Fibroblast of peridontal ligament (primary cell): Measurements from ENCODE around the gene SORT1.
"Not testable (repeated sequence)": the region's sequence is repeated elsewhere in the genome, so short reads cannot be mapped to it uniquely, and the experiment has no call there.

Source experiments
- DNase-seq: peaks from one replicate; pipeline ENCODE4 v3.0.0-alpha.2; 2010; ENCODE audit errors: extremely low read depth

SORT1 gene

DNA sequence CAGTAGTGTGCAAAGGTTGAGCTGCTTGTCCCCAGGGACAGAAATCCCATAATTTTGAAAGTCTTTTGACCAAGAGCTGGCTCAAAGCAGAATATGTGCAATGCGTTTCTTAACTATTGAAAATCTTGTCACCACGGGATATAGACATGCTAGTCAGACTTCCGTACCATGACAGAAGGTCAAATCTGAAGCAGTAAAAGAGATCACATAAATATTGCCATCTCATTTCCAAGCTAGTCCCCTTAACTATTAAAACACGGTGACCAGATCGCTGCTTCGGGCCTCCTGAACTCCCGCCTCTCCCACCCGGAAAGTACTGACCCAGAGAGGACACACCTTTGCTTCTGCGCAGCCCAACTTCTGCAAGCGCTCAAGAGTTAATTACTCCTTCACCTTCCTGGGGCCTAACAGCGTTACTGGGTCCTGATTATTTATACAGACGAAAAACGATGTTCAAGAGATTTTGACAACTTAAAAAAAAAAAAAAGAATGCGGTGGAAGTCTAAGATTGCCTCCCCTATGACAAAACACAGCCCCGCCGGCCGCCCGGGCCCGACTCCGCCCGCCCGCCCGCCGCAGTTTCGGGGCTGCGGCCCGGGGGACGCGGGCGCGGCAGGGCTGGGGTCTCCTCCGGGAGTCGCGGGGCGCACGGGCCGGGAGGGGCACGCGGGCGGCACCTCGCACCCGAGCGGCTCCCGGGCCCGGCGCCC is 692 bp downstream of the SORT1 start:
- no peak for DNase-seq

DNA sequence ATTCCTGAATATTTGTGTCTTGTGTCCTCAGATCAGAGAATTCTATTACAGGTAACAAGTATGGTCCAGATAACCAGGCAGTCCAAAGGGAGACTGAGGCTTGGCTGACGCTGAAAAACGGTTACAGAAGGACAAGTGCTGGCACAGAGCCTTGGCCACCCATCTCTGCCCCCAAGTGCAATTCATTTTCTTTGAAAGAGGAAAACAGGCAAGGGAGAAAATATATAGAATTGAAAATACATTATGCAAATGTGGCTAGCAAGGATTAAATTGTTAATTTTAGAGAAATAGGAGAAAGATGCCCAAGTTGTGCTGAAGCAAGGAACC is 1.2 kb downstream of the SORT1 start:
- no peak for DNase-seq

DNA sequence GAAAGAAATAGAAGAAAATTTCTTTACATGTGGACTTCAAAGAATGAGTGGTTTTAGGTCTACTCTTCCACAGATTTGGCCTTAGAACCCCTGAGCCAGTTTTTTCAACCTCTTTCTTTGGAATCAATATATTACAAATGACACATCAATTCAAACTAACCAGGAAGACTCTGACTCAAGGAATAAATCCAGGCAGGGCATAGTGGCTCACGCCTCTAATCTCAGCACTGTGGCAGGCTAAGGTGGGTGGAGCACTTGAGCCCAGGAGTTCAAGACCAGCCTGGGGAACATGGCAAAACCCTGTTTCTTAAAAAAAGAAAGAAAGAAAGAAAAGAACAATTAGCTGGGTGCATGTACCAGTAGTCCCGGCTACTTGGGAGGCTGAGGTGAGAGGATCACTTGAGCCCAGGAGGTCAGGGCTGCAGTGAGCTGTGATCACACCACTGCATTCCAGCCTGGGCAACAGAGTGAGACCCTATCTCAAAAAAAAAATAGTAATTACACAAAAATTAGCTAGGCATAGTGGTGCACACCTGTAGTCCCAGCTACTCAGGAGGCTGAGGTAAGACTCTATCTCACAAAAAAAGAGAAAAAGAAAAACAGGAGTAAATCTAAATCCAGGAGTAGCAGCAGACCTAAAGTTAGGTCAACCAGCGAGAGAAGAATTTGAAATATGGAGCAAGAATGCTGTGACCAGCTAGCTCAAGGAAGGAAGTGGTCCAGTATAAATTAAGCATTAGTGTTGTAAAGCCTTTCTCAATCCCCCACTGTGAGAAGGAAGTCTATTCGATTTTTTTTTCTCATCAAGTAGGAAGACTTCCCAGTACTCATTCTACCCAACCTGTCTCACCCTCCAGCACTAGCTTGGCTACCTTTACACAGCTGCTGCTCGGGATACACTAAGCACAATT is 1.9 kb downstream of the SORT1 start:
- DNase-seq: peak; percentile 46

DNA sequence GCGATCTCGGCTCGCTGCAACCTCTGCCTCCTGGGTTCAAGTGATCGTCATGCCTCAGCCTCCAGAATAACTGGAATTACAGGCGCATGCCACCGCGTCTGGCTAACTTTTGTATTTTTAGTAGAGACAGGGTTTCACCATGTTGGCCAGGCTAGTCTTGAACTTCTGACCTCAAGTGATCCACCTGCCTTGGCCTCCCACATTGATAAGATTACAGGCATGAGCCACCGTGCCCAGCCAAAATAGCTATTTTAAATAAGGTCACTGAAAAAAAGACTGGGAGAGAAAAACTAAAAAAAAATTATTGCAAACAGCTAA is 2.5 kb downstream of the SORT1 start:
- not testable (repeated sequence) for DNase-seq

DNA sequence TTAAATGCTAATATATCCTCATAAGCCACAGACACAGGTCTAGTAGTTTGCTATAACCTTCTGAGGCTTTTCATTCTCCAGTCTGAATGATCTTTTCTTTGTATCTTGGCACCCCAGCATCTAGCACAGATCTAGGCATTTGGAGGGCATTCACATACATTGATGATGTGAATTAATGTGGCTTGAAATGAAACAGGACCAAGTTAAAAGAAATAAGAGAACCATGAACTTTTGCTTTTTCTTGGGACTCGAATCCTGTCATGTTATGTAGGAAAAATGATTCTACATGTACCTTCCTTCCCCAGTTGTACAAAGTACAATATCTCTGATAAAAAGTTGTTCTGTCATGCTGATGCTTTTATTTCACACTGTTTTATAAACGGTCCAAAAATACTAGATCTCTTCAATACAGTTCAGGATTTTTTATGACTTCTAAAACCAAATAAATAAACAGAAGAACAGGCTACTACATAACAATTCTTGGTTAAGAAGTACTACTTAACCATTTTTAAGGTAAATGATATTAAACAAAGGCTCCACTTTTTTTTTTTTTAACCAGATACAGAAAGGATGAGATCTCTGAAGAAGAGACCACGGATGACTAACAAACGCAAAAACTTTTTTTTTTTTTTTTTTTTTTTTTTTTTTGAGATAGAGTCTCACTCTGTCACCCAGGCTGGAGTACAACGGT is 3.0 kb downstream of the SORT1 start:
- no peak for DNase-seq

DNA sequence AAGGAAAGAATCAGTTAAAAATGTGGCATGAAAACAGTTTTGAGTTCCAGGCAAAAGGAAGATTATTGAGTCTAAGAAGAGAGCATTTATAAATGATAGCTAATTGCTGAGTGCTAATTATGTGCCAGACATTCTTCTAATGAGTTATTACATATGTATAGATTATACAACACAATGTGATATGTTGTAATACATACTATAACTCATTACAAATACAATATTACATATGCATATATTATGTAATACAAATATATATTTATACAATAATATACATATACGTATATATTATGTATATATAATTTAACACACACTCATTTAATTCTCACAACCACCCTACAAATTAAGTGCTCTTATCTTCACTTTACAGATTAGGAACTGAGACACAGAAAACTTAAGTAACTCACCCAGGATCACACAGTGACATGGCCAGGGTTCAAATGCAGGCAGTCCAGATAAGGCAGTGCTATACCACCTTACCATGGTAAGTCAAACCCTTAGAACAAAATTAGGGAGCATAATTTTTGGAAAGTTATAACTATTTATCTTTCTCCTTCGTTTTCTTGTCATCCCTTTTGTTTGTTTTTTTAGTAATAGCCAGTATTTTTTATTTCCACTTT is 4.0 kb downstream of the SORT1 start:
- DNase-seq: no peak

DNA sequence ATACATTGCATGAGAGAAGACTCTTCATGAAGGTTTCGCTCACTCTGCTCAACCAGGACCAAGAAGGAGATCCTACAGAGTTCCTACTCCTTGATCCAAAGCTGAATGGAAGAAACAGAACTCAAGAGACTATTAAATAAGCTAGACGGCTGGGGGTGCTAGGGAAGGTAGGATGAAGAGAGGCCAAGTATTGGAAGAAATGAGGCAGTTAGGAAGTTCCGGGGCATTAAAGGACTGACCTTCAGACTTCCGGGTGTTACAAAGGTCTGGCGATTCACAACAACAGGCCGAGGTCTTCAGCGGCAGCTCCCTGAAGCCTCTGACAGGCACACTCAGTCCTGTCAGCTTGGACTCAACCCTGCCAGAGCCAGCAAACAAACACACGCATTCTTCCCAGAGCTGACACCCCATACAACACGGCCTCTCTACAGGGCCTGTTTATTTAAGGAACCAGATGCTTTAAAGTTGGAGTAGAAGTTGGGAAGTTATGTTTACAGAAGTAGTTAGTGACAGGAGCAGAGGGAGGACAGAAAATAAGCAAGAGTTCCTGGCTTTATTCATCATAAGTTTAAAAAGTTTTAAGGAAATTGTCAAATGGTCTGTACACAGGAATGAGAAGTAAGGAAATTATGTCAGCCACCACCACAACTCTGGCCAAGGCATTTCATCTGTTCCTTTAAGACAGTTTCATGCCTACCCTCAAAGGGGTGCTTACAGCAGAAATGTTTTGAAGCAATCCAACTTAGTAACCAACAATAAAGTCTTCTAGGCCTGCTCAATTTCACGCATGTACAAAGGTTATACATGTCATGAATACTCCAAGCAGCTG is 4.7 kb downstream of the SORT1 start:
- DNase-seq: peak; percentile 63

DNA sequence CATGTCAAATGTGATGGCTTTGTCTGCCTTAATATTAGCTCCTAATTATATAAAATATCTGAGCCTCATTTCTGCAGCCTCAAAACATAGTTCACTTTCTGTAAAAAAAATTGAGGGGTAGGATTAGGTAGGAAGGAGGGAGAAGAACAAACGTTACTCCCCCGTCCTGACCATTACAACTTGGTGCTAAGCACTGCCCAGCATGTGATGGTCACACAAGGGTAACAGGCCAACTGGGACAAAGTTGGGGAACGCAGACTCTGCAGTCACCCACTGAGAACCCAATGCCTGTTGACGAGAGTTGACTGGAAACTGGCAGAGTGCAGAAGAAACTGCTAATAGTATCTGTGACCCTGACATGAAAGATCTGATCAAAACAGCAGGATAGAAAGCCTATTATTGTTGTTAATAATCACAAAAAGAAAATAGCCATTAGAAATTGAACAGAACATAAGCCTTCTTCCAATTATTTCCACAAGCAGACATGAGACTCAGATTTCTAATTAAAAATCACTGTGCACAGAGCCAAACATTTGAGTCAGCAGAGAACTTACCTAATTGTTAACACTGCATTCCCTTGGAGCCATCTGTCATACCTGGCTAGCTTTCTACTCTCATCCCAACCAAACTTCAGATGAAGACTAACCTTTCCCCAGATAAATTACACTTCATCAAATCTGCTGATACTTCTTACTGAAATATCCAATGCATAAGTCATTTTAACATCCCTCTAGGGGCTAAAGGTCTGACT is 5.5 kb downstream of the SORT1 start:
- no peak for DNase-seq

DNA sequence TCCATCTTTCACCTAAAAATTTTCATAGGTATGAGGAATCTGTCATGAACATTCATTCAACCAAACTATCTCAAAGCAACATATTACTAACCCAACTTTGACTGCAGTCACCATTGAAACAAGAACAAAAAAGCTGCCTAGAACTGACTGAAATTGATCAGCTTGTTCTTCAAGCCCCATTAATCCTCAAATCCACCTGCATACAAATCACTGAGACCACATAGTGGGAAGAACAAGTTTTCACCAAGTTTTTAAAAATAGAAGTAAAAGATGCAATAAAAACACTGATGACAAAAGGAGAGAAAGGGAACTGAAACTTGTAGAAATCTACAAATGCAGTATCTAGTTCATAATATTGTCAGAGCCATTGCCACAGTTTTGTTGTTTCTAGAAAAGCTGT is 6.1 kb downstream of the SORT1 start:
- DNase-seq: no peak

DNA sequence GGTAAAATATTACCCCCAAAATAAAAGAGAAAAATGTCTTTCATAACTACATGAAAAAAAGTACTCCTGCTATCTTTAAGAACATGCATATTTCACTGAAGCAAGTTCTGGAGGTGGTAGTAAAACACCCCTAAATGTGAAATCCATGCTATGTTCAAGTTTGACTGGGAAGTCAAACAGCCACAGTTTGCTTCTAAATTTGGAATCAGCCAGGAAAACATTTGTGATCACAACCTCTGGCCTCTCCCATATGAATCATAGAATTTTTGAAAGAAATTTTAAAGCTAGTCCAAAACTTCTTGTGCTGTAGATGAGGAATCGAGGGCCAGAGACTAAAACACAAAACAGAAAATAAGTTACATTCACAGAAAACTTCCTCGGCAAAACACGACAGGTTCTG is 6.6 kb downstream of the SORT1 start:
- DNase-seq: peak; percentile 72

DNA sequence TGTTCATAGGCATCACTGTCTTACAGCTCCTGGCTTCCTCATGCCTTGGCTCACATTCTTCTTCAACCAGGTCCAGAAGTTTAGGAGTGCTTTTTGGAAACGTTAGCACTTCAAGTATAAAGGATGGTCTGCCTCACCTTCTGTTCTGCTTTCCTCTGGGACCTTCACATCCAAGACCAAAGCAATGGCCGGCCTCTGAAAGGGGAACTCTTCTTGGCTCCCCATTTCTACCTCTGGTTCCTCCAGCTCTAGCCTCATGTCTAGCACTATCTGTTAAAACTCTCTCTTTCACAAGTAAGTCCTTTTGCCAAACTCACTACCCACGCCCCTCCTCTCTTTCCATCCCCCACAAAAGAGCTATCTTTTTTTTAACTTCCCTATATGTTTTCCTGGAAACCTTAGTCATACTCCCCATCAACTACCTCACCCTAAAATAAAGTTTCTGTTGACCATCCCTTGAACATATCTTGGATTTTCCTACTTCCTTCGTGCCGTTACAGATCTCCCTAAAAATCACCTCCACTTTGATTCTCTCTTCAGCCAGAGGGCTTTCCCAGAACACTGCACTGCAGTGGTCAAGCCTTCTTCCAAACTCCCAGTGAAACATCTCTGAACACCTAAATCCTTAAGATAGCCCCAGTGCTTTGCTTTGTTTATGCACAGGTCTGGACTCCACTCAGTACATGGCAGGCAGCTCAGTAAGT is 7.9 kb downstream of the SORT1 start:
- no peak for DNase-seq

DNA sequence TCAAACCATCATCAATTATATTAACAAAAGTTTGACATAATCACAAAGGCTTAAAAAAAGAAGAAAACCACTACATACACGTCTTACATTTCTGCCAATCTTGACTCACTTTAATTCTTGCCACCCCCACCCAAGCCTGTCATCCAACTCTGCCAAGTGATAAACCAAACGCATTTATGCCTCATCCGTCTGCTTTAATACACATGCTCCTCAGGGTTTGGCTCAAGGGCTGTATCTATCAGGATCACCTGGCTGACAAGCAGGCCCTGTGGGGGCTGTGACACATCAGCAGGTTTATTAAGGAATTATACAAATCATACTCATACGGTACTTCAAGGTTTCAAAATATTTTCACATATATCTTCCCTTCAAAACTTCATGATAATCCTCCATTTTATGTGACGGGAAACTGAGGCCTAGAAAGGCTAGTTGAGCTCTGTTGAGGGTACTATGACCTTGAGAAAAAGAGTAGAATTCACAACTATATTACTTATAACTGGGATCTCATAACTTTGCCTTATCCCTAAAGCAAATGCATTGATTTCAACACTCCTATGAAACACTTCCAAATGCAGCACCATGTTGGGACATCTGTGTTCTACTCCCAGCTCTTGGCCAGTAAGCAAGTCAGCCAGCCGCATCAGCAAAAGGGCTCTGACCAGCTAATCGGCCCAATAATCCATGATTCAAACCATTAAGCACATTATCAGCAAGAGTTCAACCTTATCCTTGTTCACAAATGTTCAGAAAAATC is 8.7 kb downstream of the SORT1 start:
- no peak for DNase-seq

DNA sequence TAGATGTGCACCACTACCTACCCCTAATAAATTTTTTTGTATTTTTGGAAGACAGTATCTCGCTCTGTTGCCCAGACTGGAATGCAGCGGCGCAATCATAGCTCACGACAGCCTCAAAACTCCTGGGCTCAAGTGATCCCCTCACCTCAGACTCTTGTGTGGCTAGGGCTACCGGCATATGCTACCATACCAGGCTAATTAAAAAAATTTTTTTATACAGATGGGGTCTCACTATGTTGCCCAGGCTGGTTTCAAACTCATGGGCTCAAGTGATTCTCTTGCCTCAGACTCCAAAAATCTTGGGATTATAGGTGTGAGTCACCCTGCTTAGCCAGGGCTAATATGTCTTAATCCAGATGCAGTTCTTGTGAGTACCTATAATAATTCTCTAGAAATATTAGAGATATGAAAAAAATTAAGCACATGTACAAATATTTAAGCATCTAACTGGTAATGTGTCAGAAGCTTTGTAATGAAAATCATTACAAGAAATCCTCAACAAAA is 9.5 kb downstream of the SORT1 start:
- no peak for DNase-seq

DNA sequence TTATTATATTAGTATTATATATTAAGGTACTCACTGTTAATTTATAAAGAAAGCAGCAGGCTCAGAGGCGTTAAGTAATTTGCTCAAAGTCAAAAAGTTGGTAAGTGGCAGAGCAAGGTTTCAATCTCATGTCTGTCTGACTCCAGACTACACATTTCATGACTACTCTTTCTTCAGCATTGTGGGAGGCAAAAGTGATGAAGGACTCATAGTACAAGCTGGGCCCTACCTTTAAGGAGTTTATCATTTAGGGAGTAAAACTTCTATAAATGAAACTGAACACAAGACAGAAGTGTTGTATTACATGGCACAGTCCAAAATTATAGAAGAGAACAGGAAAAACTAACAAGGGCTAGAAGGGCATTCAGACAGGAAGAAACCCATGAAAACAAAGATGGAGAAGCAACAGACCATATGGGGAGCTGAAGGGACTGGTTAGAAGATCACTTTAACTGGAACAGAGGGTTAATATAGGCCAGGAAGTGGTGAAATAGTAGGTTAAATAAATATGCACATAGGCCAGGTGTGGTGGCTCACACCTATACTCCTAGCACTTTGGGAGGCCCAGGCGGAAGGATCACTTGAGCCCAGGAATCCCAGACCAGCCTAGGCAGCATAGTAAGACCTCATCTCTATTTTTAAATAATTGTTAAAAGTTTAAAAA is 11.5 kb downstream of the SORT1 start:
- no peak for DNase-seq

DNA sequence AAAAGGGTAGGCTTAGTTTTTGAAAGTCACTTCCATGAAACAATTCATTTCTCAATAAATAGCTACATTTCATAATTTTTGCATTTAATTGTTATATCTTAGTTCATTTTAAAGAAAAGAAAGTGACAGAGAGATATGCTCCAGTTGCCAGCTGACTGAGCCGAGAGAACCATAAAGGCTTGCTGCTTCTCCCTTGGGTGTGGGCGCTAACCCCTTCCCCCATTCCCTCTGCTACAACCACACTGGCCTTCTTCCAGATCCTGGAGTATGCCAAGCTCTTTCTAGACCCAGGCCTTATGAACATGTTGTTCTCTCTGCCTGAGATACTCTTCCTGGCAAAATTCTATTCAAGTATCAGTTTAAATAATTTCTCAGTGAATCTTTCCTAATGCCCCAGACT is 12.3 kb downstream of the SORT1 start:
- DNase-seq: peak; percentile 47

DNA sequence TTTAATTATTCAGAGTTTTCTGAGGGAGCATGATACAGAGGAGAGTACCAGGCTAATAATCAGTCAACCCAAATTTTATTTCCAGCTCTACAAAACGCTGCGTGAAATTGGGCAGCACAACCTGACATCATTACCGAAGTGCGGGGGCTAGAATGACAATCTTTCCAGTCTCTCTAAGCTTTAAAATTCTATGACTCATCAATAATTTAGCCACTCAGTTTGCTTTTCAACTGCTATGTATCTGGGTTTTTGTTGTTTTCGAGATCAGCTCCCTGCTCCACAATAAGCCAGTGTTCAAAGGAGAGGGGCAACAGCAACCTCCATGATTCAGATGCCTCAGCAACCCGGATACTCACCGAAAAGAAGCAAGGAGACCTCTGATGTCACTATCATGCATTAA is 13.9 kb downstream of the SORT1 start:
- no peak for DNase-seq

DNA sequence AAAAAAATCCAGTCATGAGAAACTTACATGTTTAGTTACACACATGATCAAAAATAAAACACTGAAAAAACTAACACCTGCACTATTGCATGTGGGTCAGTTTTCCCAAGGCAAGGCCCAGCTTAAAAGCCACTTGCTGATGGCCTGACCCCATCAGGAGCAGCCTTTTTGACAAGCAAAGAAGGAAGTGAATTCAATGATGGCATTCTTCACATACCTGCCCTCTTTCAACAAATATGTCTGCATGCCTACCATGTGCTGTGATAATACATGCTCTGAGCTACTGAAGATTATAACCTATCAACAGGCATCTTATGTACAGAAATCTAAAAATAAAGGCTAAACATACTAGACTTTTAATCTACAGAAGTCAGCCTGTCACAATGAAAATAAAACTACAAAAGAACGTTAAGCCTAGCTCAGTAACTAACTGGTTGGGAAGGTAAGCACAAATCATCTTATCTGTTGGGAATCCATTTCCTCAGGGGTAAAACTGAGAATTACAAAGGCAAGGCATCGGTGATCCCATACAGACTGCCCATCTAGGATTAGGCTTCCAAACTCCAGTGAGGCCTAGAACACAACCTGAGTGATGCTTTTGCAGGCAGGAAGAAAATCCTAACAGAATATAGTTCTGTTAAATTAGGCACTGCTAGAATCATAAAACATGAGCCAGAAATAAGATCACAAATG is 14.5 kb downstream of the SORT1 start:
- DNase-seq: no peak

DNA sequence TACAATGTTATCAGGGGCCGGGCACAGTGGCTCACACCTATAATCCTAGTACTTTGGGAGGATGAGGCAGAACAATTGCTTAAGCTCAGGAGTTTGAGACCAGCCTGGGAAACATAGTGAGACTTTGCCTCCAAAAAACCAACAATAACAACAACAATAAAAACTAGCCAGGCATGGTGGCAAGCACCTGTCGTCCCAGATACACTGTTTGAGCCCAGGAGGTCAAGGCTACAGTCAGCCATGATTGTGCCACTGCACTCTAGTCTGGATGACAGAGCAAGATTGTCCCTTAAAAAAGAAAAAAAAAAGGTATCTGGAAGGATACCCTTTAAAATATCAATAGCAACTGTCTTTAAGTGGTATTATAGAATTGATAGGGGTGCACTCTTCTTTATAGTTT is 16.1 kb downstream of the SORT1 start:
- DNase-seq: no peak
